Mesendoderm (in vitro differentiated cells): ENCODE measurements around the gene FRAS1.

Experiments used
- DNase-seq: peaks from one replicate; pipeline ENCODE4 v3.0.0; 2013
- H2AK5ac ChIP-seq: 2 replicates; pipeline ENCODE4 v1.6.1; 2013; ENCODE audit warnings: low read length, inconsistent platforms
- H2BK120ac ChIP-seq: 2 replicates; pipeline ENCODE4 v1.6.1; 2013; ENCODE audit warnings: low read depth, mild to moderate bottlenecking, low read length, moderate library complexity, mixed read lengths
- H2BK15ac ChIP-seq: replicated peaks from 2 replicates; pipeline ENCODE4 v1.6.1; 2013; ENCODE audit warnings: low read depth, mild to moderate bottlenecking, moderate library complexity
- H2BK5ac ChIP-seq: 2 replicates; pipeline ENCODE4 v1.6.1; 2013; ENCODE audit warnings: low read length, inconsistent platforms
- H3K18ac ChIP-seq: 2 replicates; pipeline ENCODE4 v1.6.1; 2013; ENCODE audit warnings: mild to moderate bottlenecking, low read length, mixed read lengths
- H3K23ac ChIP-seq: one replicate; pipeline ENCODE4 v1.6.1; 2013; ENCODE audit warnings: low read length
- H3K27ac ChIP-seq: 2 replicates; pipeline ENCODE4 v1.5.1; 2013; ENCODE audit warnings: low read depth, mild to moderate bottlenecking, inconsistent platforms, low read length, moderate library complexity
- H3K27me3 ChIP-seq: 2 replicates; pipeline ENCODE4 v1.6.1; 2013; ENCODE audit warnings: low read length, control low read depth, mild to moderate bottlenecking, inconsistent platforms; ENCODE audit not compliant: insufficient read depth, poor library complexity
- H3K36me3 ChIP-seq: 2 replicates; pipeline ENCODE4 v1.6.1; 2013; ENCODE audit warnings: low read length, inconsistent platforms; ENCODE audit not compliant: control insufficient read depth, insufficient read depth
- H3K4ac ChIP-seq: one replicate; pipeline ENCODE4 v1.6.1; 2013; ENCODE audit warnings: low read depth, mild to moderate bottlenecking, low read length, moderate library complexity
- H3K4me1 ChIP-seq: 2 replicates; pipeline ENCODE4 v1.6.1; 2013; ENCODE audit warnings: low read depth, low read length, inconsistent platforms; ENCODE audit not compliant: control insufficient read depth
- H3K4me2 ChIP-seq: 2 replicates; pipeline ENCODE4 v1.6.1; 2013; ENCODE audit warnings: low read length
- H3K4me3 ChIP-seq: 2 replicates; pipeline ENCODE4 v1.5.1; 2013; ENCODE audit warnings: mild to moderate bottlenecking, low read length
- H3K56ac ChIP-seq: one replicate; pipeline ENCODE4 v1.6.1; 2013; ENCODE audit warnings: low read length
- H3K79me1 ChIP-seq: 2 replicates; pipeline ENCODE4 v1.6.1; 2013; ENCODE audit warnings: low read length, inconsistent platforms
- H3K79me2 ChIP-seq: 2 replicates; pipeline ENCODE4 v1.6.1; 2013; ENCODE audit warnings: mild to moderate bottlenecking, low read length; ENCODE audit not compliant: control insufficient read depth, insufficient read depth
- H3K9ac ChIP-seq: 2 replicates; pipeline ENCODE4 v1.6.1; 2013; ENCODE audit warnings: low read length, inconsistent platforms
- H4K5ac ChIP-seq: one replicate; pipeline ENCODE4 v1.6.1; 2013; ENCODE audit warnings: low read length
- H4K8ac ChIP-seq: one replicate; pipeline ENCODE4 v1.6.1; 2013; ENCODE audit warnings: low read depth, mild to moderate bottlenecking, control low read depth, low read length, moderate library complexity
- WGBS: extraction: QIAGEN DNeasy Blood & Tissue Kit; methylation state at CpG from one replicate; pipeline ENCODE4 v1.1.7; 2013; ENCODE audit warnings: low lambda C conversion rate, missing lambda C conversion rate; ENCODE audit not compliant: insufficient coverage; ENCODE audit errors: extremely low coverage; 5-methylcytosine and 5-hydroxymethylcytosine counted together

FRAS1 gene

DNA sequence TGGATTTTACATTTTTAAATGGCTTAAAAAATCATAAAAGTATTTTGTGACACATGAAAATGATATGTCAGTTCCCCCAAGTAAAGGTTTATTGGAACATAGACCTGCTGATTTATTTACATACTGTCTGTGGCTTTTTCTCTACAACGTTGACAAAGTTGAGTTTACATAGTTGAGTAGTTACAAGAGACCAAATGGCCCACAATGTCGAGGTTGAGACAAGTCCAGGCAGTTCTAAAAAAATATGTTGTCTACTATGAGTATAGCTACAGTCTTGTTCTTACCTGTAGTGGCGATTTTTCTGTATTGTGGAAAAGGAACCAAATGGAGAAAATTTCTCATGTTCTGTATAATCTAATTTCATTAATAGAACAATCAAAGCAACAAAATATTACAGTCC lies 163.2 kb downstream of the FRAS1 start:
- Histone ChIP-seq H4K8ac (no peak overlapping the region), H3K79me1 (peaks cover 13% of the 10 kb centered on the region), H2BK120ac (no peak overlapping the region), H3K9ac (no peak overlapping the region), H3K23ac (no peak overlapping the region), H2BK5ac (peak overlapping the region; percentile 66), H3K4ac (no peak overlapping the region), H3K4me1 (peaks cover 22% of the 10 kb centered on the region), H3K56ac (no peak overlapping the region), H3K27me3 (no peaks in the 10 kb centered on the region), H3K18ac (no peak overlapping the region), H2BK15ac (no peak overlapping the region), H3K4me2 (no peak overlapping the region), H3K4me3 (no peak overlapping the region), H3K79me2 (peaks cover 13% of the 10 kb centered on the region), H3K27ac (peak overlapping the region; percentile 49), H4K5ac (no peak overlapping the region), H3K36me3 (no peaks in the 10 kb centered on the region), H2AK5ac (no peak overlapping the region)
- no CpG with 5 or more reads among the region's 3 CpGs for WGBS
- DNase-seq = no peak

DNA sequence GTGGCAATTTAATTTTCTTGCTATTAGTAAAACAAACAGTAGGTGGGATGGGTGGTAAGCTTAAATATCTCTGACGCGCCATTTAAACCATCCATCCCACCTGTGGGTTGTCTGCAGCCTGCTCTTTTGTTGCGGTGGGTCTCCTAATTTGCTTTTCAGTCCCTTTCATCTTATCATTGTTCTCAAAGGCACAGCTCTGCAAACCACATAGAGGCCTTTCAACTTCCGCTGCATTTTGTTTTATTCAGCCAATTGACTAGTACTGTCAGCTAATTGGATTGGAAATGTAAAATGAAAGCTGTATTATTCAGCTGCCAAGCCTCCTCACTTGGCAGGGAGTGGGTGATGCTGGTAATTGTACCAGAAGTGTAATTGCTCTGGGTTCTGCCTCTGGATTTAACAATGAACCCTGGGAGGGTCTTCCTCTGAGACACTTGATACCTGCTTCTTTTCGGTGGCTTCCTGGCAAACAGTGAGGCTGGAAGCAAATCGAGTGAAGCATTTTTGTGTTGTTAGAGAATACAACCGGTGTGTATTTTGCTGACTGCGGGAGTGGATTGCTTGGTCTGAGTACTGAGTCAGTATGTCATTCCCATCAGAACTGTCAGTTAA lies 165.6 kb downstream of the FRAS1 start:
- peak; percentile 69 for DNase-seq
- Histone ChIP-seq H3K36me3 (no peaks in the 10 kb centered on the region), H3K27me3 (no peaks in the 10 kb centered on the region), H3K56ac (peak overlapping the region; percentile 75), H2BK120ac (no peak overlapping the region), H3K79me1 (peaks cover 11% of the 10 kb centered on the region), H2AK5ac (no peak overlapping the region), H3K79me2 (peaks cover 20% of the 10 kb centered on the region), H3K18ac (peak overlapping the region; percentile 44), H4K8ac (no peak overlapping the region), H3K4ac (no peak overlapping the region), H3K27ac (peak overlapping the region; percentile 42), H3K9ac (peak overlapping the region; percentile 29), H3K4me2 (peak overlapping the region; percentile 8), H3K23ac (no peak overlapping the region), H2BK15ac (no peak overlapping the region), H4K5ac (peak overlapping the region; percentile 51), H3K4me1 (peaks cover 25% of the 10 kb centered on the region), H3K4me3 (no peak overlapping the region), H2BK5ac (peak overlapping the region; percentile 54)
- no CpG with 5 or more reads among the region's 8 CpGs for WGBS

DNA sequence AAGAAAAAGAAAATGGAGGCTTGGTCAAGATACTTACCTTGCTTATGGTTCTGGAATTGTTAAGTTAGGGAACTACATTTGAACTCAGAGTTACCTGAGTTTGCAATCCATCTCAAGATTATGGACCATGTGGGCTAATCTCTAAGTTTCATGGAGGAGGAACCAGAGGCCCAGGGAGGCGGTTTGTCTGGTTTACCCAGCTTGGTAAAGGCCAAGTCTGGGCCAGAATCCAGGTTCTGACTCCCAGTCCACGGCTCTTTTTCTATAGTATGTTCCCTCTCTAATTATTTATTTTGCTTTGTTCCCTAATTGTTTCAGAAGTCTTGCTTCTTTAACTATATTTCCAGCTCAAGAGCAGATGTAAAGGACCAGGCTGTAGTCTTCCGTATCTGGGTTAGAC lies 168.1 kb downstream of the FRAS1 start:
- Histone ChIP-seq H3K23ac (no peak overlapping the region), H2BK120ac (no peak overlapping the region), H3K4ac (no peak overlapping the region), H2BK5ac (no peak overlapping the region), H3K79me1 (peaks cover 7% of the 10 kb centered on the region), H4K5ac (no peak overlapping the region), H3K9ac (no peak overlapping the region), H3K79me2 (peaks cover 17% of the 10 kb centered on the region), H3K18ac (no peak overlapping the region), H3K56ac (no peak overlapping the region), H3K4me3 (no peak overlapping the region), H3K27ac (no peak overlapping the region), H2BK15ac (no peak overlapping the region), H3K4me1 (peaks cover 22% of the 10 kb centered on the region), H3K27me3 (no peaks in the 10 kb centered on the region), H4K8ac (no peak overlapping the region), H3K36me3 (no peaks in the 10 kb centered on the region), H2AK5ac (no peak overlapping the region), H3K4me2 (no peak overlapping the region)
- no CpG with 5 or more reads among the region's 3 CpGs for WGBS
- no peak for DNase-seq

DNA sequence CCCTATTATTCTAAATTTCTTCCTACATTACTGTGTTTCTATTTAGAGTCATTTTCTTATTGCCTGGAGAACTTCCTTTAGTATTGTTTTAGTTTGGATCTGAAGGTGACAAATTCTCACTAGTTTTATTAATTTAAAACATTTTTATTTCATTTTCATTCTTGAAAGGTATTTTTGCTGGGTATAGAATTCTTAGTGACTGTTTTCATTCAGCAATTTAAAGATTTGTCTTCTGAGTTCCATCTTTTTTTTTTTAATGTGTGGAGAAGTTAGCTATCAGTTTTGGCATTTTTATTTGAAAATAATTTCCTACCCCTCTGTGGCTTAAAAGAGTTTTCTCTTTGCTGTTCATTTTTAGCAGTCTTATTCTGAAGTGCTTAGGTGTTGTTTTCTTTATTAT lies 169.2 kb downstream of the FRAS1 start:
- Histone ChIP-seq H4K8ac (no peak overlapping the region), H3K9ac (no peak overlapping the region), H3K4ac (no peak overlapping the region), H3K79me2 (peaks cover 17% of the 10 kb centered on the region), H3K4me1 (peaks cover 22% of the 10 kb centered on the region), H3K18ac (no peak overlapping the region), H4K5ac (no peak overlapping the region), H3K56ac (no peak overlapping the region), H3K36me3 (no peaks in the 10 kb centered on the region), H3K4me2 (no peak overlapping the region), H3K23ac (no peak overlapping the region), H2BK120ac (no peak overlapping the region), H3K79me1 (peaks cover 7% of the 10 kb centered on the region), H3K27ac (no peak overlapping the region), H2BK5ac (no peak overlapping the region), H2BK15ac (no peak overlapping the region), H3K27me3 (no peaks in the 10 kb centered on the region), H2AK5ac (no peak overlapping the region), H3K4me3 (no peak overlapping the region)
- no peak for DNase-seq

DNA sequence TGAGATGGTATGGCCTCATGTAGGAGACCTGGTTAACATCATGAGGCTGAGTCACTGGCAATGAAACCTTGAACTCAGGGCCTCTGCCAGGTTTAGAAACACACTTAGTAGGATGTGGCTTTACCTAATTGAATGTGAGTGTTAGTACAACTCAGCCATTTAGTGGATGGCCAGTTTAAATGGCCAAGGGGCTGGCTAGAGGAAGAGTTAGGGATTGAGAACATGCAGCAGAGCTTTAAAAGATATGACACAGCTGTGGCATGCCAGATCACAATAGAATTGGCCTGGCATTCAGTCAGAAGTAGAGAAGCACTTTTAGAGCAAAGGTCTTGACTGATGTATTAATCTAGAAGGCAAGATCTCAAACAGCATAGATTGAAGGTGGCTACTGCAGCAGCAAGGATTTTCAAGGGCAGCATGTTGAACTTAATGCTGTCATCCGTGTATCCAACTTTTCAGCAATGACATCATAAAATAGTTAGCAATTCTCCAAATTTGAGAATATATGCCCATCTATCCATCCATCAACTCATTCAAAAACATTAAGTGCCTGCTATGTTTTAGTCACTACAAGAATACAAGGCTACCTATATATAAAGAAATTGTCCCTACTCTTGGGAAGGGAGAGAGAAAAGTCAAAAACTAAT lies 170.4 kb downstream of the FRAS1 start:
- peaks cover 12% of the 10 kb centered on the region for H3K4me1 ChIP-seq
- no peak overlapping the region for H3K4ac ChIP-seq
- no peak overlapping the region for H3K4me2 ChIP-seq
- peaks cover 17% of the 10 kb centered on the region for H3K79me2 ChIP-seq
- peak overlapping the region; percentile 76 for H3K18ac ChIP-seq
- H3K56ac ChIP-seq = no peak overlapping the region
- WGBS = no CpG with 5 or more reads among the region's 1 CpG
- no peak overlapping the region for H3K4me3 ChIP-seq
- no peak overlapping the region for H2AK5ac ChIP-seq
- H2BK15ac ChIP-seq = no peak overlapping the region
- no peak overlapping the region for H3K23ac ChIP-seq
- H2BK5ac ChIP-seq = no peak overlapping the region
- no peak overlapping the region for H3K27ac ChIP-seq
- H4K8ac ChIP-seq = no peak overlapping the region
- H3K79me1 ChIP-seq = peaks cover 7% of the 10 kb centered on the region
- H3K36me3 ChIP-seq = no peaks in the 10 kb centered on the region
- no peak overlapping the region for H3K9ac ChIP-seq
- H2BK120ac ChIP-seq = no peak overlapping the region
- H3K27me3 ChIP-seq = no peaks in the 10 kb centered on the region
- no peak for DNase-seq
- H4K5ac ChIP-seq = no peak overlapping the region

DNA sequence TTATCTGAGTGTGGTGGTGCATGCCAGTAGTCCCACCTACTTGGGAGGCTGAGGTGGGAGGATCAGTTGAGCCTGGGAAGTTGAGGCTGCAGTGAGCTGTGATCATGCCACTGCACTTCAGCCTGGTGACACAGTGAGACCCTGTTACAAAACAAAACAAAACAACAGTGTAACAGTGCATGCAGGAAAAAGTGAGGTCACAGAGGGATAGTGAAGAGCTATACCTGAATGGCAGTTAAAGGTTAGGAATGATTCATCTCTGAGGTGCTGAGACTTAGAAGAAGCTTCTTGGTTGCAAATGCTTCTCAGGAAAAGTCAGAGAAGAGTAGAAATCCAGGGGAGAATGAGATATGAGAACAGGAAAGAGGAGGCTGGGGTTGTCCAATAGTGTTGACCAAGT lies 178.7 kb downstream of the FRAS1 start:
- Histone ChIP-seq H4K8ac (no peak overlapping the region), H3K36me3 (no peaks in the 10 kb centered on the region), H3K23ac (no peak overlapping the region), H3K9ac (no peak overlapping the region), H4K5ac (no peak overlapping the region), H3K79me2 (no peaks in the 10 kb centered on the region), H3K27me3 (no peaks in the 10 kb centered on the region), H3K4me1 (no peaks in the 10 kb centered on the region), H2AK5ac (no peak overlapping the region), H2BK120ac (no peak overlapping the region), H3K56ac (no peak overlapping the region), H3K79me1 (peaks cover 5% of the 10 kb centered on the region), H3K4ac (no peak overlapping the region), H3K4me2 (no peak overlapping the region), H3K27ac (no peak overlapping the region), H2BK15ac (no peak overlapping the region), H3K4me3 (no peak overlapping the region), H3K18ac (no peak overlapping the region), H2BK5ac (no peak overlapping the region)
- no peak for DNase-seq
